ENCODE results near the gene MATK. TPM values are rescaled to one million over a fixed set of nuclear protein-coding genes. Genes with fewer than 3 reads are reported as not detected.
A peak's percentile ranks its signal among the peaks of the same experiment; 100 is the strongest.

MATK gene
- total RNA-seq, 1 experiment from 2014 or later: 28.3 TPM

DNA sequence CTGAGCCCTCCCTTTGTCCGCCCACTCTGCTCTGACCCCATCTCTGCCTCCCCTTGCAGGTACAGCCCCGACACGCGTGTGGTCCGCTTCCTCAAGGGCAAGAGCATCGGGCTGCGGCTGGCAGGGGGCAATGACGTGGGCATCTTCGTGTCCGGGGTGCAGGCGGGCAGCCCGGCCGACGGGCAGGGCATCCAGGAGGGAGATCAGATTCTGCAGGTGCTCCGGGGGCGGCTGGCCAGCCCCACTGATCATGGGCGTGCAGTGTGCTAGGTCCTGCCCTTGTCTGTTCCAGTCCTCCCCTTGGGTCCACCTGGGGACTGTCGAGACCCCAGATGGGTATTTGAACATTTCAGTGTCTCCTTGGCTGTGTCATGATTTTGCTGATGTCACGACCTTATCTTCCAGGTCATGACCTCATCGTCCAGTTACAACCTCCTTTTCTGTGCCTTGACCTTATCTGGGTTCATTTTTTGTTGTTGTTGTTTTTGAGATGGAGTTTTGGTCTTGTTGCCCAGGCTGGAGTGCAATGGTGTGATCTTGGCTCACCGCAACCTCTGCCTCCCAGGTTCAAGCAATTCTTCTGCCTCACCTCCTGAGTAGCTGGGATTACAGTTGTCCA lies 50.0 kb downstream of the MATK start (continued):
- TF ChIP-seq CBFB (CRISPR knock-in tag; IDR thresholded peaks at IDR 0.05; ENCODE audit: low read depth) (no peak), FOXP1 (CRISPR knock-in tag; IDR thresholded peaks at IDR 0.05; ENCODE audit: borderline replicate concordance) (no peak), NR2C2 (CRISPR knock-in tag; IDR thresholded peaks at IDR 0.05) (no peak)

DNA sequence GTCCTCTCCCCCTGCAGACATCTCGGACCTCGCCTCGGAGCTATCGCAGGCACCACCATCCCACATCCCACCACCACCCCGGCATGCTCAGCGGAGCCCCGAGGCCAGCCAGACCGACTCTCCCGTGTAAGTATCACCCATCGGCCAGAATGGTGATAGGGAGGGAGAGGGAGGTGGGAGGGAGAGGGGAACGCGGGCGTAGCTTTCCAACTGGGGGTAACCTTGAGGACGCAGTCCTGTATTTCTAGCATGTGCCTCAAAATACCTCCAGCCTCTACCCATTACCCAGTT lies 51.9 kb downstream of the MATK start:
- Mint-ChIP-seq H3K27me3 (ENCODE audit: low read depth) (no peaks in the 10 kb centered on the region), H3K9me3 (peaks cover 5% of the 10 kb centered on the region), H3K4me3 (no peak overlapping the region), H3K4me1 (no peaks in the 10 kb centered on the region), H3K36me3 (peaks cover 15% of the 10 kb centered on the region), H3K27ac (no peak overlapping the region)
- ATAC-seq: no peak
- CTCF ChIA-PET: interaction anchor here (1.4 kb wide), 1 partner anchor 78 kb away, joined by 4 read pairs; no protein-coding TSS in a partner anchor
- TF ChIP-seq EMX1 (CRISPR knock-in tag; IDR thresholded peaks at IDR 0.05) (no peak), NFYB (CRISPR knock-in tag; conservative IDR thresholded peaks at IDR 0.05; ENCODE audit: low read depth) (no peak), RELA (CRISPR knock-in tag; IDR thresholded peaks at IDR 0.05; ENCODE audit: borderline replicate concordance) (no peak), ZNF396 (CRISPR knock-in tag; IDR thresholded peaks at IDR 0.05; ENCODE audit: borderline replicate concordance) (no peak)
- TF ChIP-seq, protein P1, sequence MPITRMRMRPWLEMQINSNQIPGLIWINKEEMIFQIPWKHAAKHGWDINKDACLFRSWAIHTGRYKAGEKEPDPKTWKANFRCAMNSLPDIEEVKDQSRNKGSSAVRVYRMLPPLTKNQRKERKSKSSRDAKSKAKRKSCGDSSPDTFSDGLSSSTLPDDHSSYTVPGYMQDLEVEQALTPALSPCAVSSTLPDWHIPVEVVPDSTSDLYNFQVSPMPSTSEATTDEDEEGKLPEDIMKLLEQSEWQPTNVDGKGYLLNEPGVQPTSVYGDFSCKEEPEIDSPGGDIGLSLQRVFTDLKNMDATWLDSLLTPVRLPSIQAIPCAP (CRISPR knock-in tag; IDR thresholded peaks at IDR 0.05): no peak
- TF ChIP-seq, protein P2, sequence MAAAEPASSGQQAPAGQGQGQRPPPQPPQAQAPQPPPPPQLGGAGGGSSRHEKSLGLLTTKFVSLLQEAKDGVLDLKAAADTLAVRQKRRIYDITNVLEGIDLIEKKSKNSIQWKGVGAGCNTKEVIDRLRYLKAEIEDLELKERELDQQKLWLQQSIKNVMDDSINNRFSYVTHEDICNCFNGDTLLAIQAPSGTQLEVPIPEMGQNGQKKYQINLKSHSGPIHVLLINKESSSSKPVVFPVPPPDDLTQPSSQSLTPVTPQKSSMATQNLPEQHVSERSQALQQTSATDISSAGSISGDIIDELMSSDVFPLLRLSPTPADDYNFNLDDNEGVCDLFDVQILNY (CRISPR knock-in tag; IDR thresholded peaks at IDR 0.05): no peak
- TF ChIP-seq, protein P3, sequence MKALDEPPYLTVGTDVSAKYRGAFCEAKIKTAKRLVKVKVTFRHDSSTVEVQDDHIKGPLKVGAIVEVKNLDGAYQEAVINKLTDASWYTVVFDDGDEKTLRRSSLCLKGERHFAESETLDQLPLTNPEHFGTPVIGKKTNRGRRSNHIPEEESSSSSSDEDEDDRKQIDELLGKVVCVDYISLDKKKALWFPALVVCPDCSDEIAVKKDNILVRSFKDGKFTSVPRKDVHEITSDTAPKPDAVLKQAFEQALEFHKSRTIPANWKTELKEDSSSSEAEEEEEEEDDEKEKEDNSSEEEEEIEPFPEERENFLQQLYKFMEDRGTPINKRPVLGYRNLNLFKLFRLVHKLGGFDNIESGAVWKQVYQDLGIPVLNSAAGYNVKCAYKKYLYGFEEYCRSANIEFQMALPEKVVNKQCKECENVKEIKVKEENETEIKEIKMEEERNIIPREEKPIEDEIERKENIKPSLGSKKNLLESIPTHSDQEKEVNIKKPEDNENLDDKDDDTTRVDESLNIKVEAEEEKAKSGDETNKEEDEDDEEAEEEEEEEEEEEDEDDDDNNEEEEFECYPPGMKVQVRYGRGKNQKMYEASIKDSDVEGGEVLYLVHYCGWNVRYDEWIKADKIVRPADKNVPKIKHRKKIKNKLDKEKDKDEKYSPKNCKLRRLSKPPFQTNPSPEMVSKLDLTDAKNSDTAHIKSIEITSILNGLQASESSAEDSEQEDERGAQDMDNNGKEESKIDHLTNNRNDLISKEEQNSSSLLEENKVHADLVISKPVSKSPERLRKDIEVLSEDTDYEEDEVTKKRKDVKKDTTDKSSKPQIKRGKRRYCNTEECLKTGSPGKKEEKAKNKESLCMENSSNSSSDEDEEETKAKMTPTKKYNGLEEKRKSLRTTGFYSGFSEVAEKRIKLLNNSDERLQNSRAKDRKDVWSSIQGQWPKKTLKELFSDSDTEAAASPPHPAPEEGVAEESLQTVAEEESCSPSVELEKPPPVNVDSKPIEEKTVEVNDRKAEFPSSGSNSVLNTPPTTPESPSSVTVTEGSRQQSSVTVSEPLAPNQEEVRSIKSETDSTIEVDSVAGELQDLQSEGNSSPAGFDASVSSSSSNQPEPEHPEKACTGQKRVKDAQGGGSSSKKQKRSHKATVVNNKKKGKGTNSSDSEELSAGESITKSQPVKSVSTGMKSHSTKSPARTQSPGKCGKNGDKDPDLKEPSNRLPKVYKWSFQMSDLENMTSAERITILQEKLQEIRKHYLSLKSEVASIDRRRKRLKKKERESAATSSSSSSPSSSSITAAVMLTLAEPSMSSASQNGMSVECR (CRISPR knock-in tag; IDR thresholded peaks at IDR 0.05; ENCODE audit: borderline replicate concordance): no peak
- DNase-seq (ENCODE audit: low spot score): no peak
- POLR2A ChIA-PET: no interaction called here

DNA sequence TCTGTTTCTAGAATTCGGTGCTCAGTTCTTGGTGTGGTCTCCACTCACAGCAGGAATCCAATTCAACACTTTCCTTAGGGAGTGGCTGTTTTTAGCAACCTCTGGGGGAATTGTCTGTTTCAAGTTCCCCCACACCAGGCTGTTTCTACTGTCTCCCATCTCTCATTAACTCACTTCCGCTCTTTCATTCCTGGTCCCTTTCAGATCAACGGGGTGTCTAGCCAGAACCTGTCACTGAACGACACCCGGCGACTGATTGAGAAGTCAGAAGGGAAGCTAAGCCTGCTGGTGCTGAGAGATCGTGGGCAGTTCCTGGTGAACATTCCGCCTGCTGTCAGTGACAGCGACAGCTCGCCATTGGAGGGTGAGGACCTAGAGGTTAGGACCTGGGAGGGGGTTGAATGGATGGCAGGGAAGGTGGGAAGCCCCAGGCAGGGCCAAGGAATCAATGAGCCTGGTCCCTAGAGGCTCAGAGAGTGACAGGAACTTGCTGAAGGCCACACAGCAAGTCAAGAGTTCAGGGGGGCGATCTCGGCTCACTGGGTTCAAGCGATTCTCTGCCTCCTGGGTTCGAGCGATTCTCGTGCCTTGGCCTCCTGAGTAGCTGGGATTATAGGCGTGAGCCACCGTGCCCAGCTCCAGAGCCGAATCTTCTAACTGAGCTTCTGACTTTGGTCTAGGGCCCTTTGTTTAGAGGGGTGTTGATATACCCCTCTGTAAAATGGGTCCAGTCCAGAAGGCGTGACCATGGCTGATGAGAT lies 52.5 kb downstream of the MATK start:
- ChIA-PET CTCF (interaction anchor here (1.4 kb wide), 1 partner anchor 78 kb away, joined by 4 read pairs; no protein-coding TSS in a partner anchor), POLR2A (no interaction called here)
- H3K27ac Mint-ChIP-seq: peak overlapping the region; percentile 57
- no peak for ATAC-seq
- H3K27me3 Mint-ChIP-seq (ENCODE audit: low read depth): no peaks in the 10 kb centered on the region
- peaks cover 8% of the 10 kb centered on the region for H3K9me3 Mint-ChIP-seq
- H3K4me1 Mint-ChIP-seq: no peaks in the 10 kb centered on the region
- no peak overlapping the region for H3K4me3 Mint-ChIP-seq
- H3K36me3 Mint-ChIP-seq: peaks cover 15% of the 10 kb centered on the region
- DNase-seq (ENCODE audit: low spot score): no peak
- TF ChIP-seq, protein P4, sequence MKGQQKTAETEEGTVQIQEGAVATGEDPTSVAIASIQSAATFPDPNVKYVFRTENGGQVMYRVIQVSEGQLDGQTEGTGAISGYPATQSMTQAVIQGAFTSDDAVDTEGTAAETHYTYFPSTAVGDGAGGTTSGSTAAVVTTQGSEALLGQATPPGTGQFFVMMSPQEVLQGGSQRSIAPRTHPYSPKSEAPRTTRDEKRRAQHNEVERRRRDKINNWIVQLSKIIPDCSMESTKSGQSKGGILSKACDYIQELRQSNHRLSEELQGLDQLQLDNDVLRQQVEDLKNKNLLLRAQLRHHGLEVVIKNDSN (CRISPR knock-in tag; IDR thresholded peaks at IDR 0.05): no peak
- TF ChIP-seq, protein P5, sequence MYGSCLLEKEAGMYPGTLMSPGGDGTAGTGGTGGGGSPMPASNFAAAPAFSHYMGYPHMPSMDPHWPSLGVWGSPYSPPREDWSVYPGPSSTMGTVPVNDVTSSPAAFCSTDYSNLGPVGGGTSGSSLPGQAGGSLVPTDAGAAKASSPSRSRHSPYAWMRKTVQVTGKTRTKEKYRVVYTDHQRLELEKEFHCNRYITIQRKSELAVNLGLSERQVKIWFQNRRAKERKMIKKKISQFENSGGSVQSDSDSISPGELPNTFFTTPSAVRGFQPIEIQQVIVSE (CRISPR knock-in tag; IDR thresholded peaks at IDR 0.05; ENCODE audit: borderline replicate concordance): no peak
- no peak for TF ChIP-seq NFE2L1 (CRISPR knock-in tag; IDR thresholded peaks at IDR 0.05)
- no peak for TF ChIP-seq PRRX2 (CRISPR knock-in tag; IDR thresholded peaks at IDR 0.05)
- no peak for TF ChIP-seq NFYB (CRISPR knock-in tag; conservative IDR thresholded peaks at IDR 0.05; ENCODE audit: low read depth)
- TF ChIP-seq, protein P6, sequence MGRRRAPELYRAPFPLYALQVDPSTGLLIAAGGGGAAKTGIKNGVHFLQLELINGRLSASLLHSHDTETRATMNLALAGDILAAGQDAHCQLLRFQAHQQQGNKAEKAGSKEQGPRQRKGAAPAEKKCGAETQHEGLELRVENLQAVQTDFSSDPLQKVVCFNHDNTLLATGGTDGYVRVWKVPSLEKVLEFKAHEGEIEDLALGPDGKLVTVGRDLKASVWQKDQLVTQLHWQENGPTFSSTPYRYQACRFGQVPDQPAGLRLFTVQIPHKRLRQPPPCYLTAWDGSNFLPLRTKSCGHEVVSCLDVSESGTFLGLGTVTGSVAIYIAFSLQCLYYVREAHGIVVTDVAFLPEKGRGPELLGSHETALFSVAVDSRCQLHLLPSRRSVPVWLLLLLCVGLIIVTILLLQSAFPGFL (CRISPR knock-in tag; IDR thresholded peaks at IDR 0.05; ENCODE audit: borderline replicate concordance): no peak
- no peak for TF ChIP-seq RELA (CRISPR knock-in tag; IDR thresholded peaks at IDR 0.05; ENCODE audit: borderline replicate concordance)
- TF ChIP-seq, protein P3 (CRISPR knock-in tag; IDR thresholded peaks at IDR 0.05; ENCODE audit: borderline replicate concordance): no peak
- no peak for TF ChIP-seq NR3C1 (CRISPR knock-in tag; conservative IDR thresholded peaks at IDR 0.05; ENCODE audit: low read depth)
- TF ChIP-seq GABPB1 (CRISPR knock-in tag; IDR thresholded peaks at IDR 0.05): no peak
- TF ChIP-seq OVOL2 (CRISPR knock-in tag; IDR thresholded peaks at IDR 0.05; ENCODE audit: borderline replicate concordance): no peak
